PC-9 (cell line): ENCODE data around the gene EYA2.

Experiments
- EZH2 ChIP-seq: fragments of 200-600 bp; sonication (generic); IDR thresholded peaks from 2 replicates; pipeline ENCODE4 v1.8.0; 2017; ENCODE audit warnings: antibody characterized with exemption, low read depth
- TF ChIP-seq, protein P1 (sequence below): fragments of 200-600 bp; sonication (generic); conservative IDR thresholded peaks from 2 replicates; pipeline ENCODE4 v1.6.1; 2017; ENCODE audit warnings: mixed run types, antibody characterized with exemption, mild to moderate bottlenecking, moderate library complexity

- TF ChIP-seq, protein P1, sequence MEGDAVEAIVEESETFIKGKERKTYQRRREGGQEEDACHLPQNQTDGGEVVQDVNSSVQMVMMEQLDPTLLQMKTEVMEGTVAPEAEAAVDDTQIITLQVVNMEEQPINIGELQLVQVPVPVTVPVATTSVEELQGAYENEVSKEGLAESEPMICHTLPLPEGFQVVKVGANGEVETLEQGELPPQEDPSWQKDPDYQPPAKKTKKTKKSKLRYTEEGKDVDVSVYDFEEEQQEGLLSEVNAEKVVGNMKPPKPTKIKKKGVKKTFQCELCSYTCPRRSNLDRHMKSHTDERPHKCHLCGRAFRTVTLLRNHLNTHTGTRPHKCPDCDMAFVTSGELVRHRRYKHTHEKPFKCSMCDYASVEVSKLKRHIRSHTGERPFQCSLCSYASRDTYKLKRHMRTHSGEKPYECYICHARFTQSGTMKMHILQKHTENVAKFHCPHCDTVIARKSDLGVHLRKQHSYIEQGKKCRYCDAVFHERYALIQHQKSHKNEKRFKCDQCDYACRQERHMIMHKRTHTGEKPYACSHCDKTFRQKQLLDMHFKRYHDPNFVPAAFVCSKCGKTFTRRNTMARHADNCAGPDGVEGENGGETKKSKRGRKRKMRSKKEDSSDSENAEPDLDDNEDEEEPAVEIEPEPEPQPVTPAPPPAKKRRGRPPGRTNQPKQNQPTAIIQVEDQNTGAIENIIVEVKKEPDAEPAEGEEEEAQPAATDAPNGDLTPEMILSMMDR = no peak
- no peak for TF ChIP-seq EZH2
These were observed 138.4 kb downstream of the EYA2 start for GRCh38 chr20:47032933-47033578.
